NAMALWA (cell line): ENCODE data around the gene PLA2G2C.

Experiments
- DNase-seq: peaks from one replicate; pipeline ENCODE4 v3.0.0-alpha.2; 2015; ENCODE audit warnings: low spot score

The PLA2G2C gene

GRCh38 chr1:20152599-20152930 is 33.8 kb downstream of the PLA2G2C start:
- no peak for DNase-seq

GRCh38 chr1:20151906-20152598 is 34.3 kb downstream of the PLA2G2C start:
- peak; percentile 81 for DNase-seq

- no peak for DNase-seq
Observed at GRCh38 chr1:20150969-20151368, 35.3 kb downstream of the PLA2G2C start.

- no peak for DNase-seq
Observed at GRCh38 chr1:20150326-20150705, 36.0 kb downstream of the PLA2G2C start.

GRCh38 chr1:20149601-20150325 is 36.6 kb downstream of the PLA2G2C start:
- DNase-seq, result no peak

- DNase-seq, result no peak
Observed at GRCh38 chr1:20148571-20149500, 37.5 kb downstream of the PLA2G2C start.

GRCh38 chr1:20147846-20148570 is 38.3 kb downstream of the PLA2G2C start:
- no peak for DNase-seq

GRCh38 chr1:20143734-20144565 is 42.4 kb downstream of the PLA2G2C start:
- DNase-seq, result no peak

- DNase-seq, result no peak
Observed at GRCh38 chr1:20143318-20143717, 43.0 kb downstream of the PLA2G2C start.

GRCh38 chr1:20142001-20142710 is 44.2 kb downstream of the PLA2G2C start:
- DNase-seq, result no peak

GRCh38 chr1:20141466-20141865 is 44.9 kb downstream of the PLA2G2C start:
- DNase-seq, result no peak

GRCh38 chr1:20141001-20141400 is 45.3 kb downstream of the PLA2G2C start:
- DNase-seq, result no peak

GRCh38 chr1:20139776-20140612 is 46.3 kb downstream of the PLA2G2C start:
- DNase-seq, result no peak

- no peak for DNase-seq
Observed at GRCh38 chr1:20138961-20139550, 47.3 kb downstream of the PLA2G2C start, which contains the start of gene PLA2G2F. PLA2G2F (plus strand) TSS chr1:20139323; CDS start chr1:20139428, 105 bp downstream.

- DNase-seq, result no peak
Observed at GRCh38 chr1:20138346-20138745, 48.0 kb downstream of the PLA2G2C start.

- no peak for DNase-seq
Observed at GRCh38 chr1:20137604-20138003, 48.7 kb downstream of the PLA2G2C start.

- no peak for DNase-seq
Observed at GRCh38 chr1:20137055-20137454, 49.3 kb downstream of the PLA2G2C start.

GRCh38 chr1:20136249-20136648 is 50.1 kb downstream of the PLA2G2C start:
- DNase-seq, result no peak

GRCh38 chr1:20134995-20135394 is 51.3 kb downstream of the PLA2G2C start:
- DNase-seq, result no peak
